Measurements from ENCODE around the gene NFS1.

Gene NFS1

GRCh38 chr20:35735826-35736470 lies 36.8 kb upstream of the NFS1 start:
- Histone ChIP-seq H2AFZ (ENCODE audit: low read depth, low read length) (no peak overlapping the region), H3K4me1 (ENCODE audit: insufficient read depth, low read length) (peaks cover 86% of the 10 kb centered on the region), H3K27me3 (ENCODE audit: insufficient read depth, low read length, poor library complexity) (no peaks in the 10 kb centered on the region), H3K27ac (ENCODE audit: low read length) (no peak overlapping the region), H3K79me2 (ENCODE audit: insufficient read depth, low read length) (peaks cover 100% of the 10 kb centered on the region), H3K4me2 (ENCODE audit: insufficient read depth, low read length) (peak overlapping the region; percentile 89), H3K4me3 (ENCODE audit: low read depth in 1 of 2, low read length in 2 of 2) (peak overlapping the region in 1 of 2 experiments; percentile 21; a peak in 1 of 4 replicates), H3K36me3 (ENCODE audit: insufficient read depth, low read length) (peaks cover 99% of the 10 kb centered on the region), H3K9ac (ENCODE audit: low read depth, low read length) (peak overlapping the region; percentile 13; the same call in 1 of the 2 replicates), H3K9me3 (ENCODE audit: insufficient read depth, low read length, severe bottlenecking) (no peaks in the 10 kb centered on the region), H4K20me1 (ENCODE audit: insufficient read depth, low read length) (peaks cover 96% of the 10 kb centered on the region)
- DNase-seq, result no peak
- ATAC-seq (ENCODE audit: insufficient read depth, low read depth), result 0 out of 3 replicates have a peak, but pooled peaks have one; percentile 44
- no peak for TF ChIP-seq EZH2 (IDR thresholded peaks at IDR 0.05; ENCODE audit: borderline replicate concordance, low read depth, low read length, severe bottlenecking)
- no peak for TF ChIP-seq CTCF (IDR thresholded peaks at IDR 0.05; ENCODE audit: borderline replicate concordance, extremely low read depth, low read length, poor library complexity, severe bottlenecking)

- Histone ChIP-seq H3K27me3 (ENCODE audit: insufficient read depth, low read length, poor library complexity) (no peaks in the 10 kb centered on the region), H2AFZ (ENCODE audit: low read depth, low read length) (no peak overlapping the region), H3K4me2 (ENCODE audit: insufficient read depth, low read length) (peak overlapping the region; percentile 89; the same call in 1 of the 2 replicates), H3K36me3 (ENCODE audit: insufficient read depth, low read length) (peaks cover 99% of the 10 kb centered on the region), H3K79me2 (ENCODE audit: insufficient read depth, low read length) (peaks cover 100% of the 10 kb centered on the region), H3K9ac (ENCODE audit: low read depth, low read length) (no peak overlapping the region), H3K4me1 (ENCODE audit: insufficient read depth, low read length) (peaks cover 80% of the 10 kb centered on the region), H3K9me3 (ENCODE audit: insufficient read depth, low read length, severe bottlenecking) (no peaks in the 10 kb centered on the region), H3K4me3 (ENCODE audit: low read depth in 1 of 2, low read length in 2 of 2) (no peak overlapping the region; a peak in 1 of 4 replicates), H4K20me1 (ENCODE audit: insufficient read depth, low read length) (peaks cover 96% of the 10 kb centered on the region), H3K27ac (ENCODE audit: low read length) (no peak overlapping the region)
- TF ChIP-seq EZH2 (IDR thresholded peaks at IDR 0.05; ENCODE audit: borderline replicate concordance, low read depth, low read length, severe bottlenecking), result no peak
- no peak for ATAC-seq (ENCODE audit: insufficient read depth, low read depth)
- no peak for DNase-seq
Observed at GRCh38 chr20:35734777-35735649, 35.9 kb upstream of the NFS1 start.

- H3K4me1 ChIP-seq (ENCODE audit: insufficient read depth, low read length), result peaks cover 78% of the 10 kb centered on the region
- no peak overlapping the region for H3K4me3 ChIP-seq (ENCODE audit: low read depth in 1 of 2, low read length in 2 of 2)
- H4K20me1 ChIP-seq (ENCODE audit: insufficient read depth, low read length), result peaks cover 96% of the 10 kb centered on the region
- H3K27ac ChIP-seq (ENCODE audit: low read length), result no peak overlapping the region
- peak overlapping the region; percentile 89; the same call in 1 of the 2 replicates for H3K4me2 ChIP-seq (ENCODE audit: insufficient read depth, low read length)
- TF ChIP-seq CTCF (IDR thresholded peaks at IDR 0.05; ENCODE audit: borderline replicate concordance, extremely low read depth, low read length, poor library complexity, severe bottlenecking) (no peak), EZH2 (IDR thresholded peaks at IDR 0.05; ENCODE audit: borderline replicate concordance, low read depth, low read length, severe bottlenecking) (no peak)
- no peak overlapping the region for H2AFZ ChIP-seq (ENCODE audit: low read depth, low read length)
- DNase-seq (no peak), ATAC-seq (ENCODE audit: insufficient read depth, low read depth) (no peak)
- no peak overlapping the region for H3K9ac ChIP-seq (ENCODE audit: low read depth, low read length)
- no peaks in the 10 kb centered on the region for H3K27me3 ChIP-seq (ENCODE audit: insufficient read depth, low read length, poor library complexity)
- peaks cover 100% of the 10 kb centered on the region for H3K79me2 ChIP-seq (ENCODE audit: insufficient read depth, low read length)
- peaks cover 99% of the 10 kb centered on the region for H3K36me3 ChIP-seq (ENCODE audit: insufficient read depth, low read length)
- H3K9me3 ChIP-seq (ENCODE audit: insufficient read depth, low read length, severe bottlenecking), result no peaks in the 10 kb centered on the region
Observed at GRCh38 chr20:35734374-35734773, 35.2 kb upstream of the NFS1 start.

- no peak overlapping the region for H3K27ac ChIP-seq (ENCODE audit: low read length)
- DNase-seq (no peak), ATAC-seq (ENCODE audit: insufficient read depth, low read depth) (no peak)
- H3K9ac ChIP-seq (ENCODE audit: low read depth, low read length), result no peak overlapping the region
- H3K79me2 ChIP-seq (ENCODE audit: insufficient read depth, low read length), result peaks cover 100% of the 10 kb centered on the region
- no peak for TF ChIP-seq EZH2 (IDR thresholded peaks at IDR 0.05; ENCODE audit: borderline replicate concordance, low read depth, low read length, severe bottlenecking)
- TF ChIP-seq CTCF (IDR thresholded peaks at IDR 0.05; ENCODE audit: borderline replicate concordance, extremely low read depth, low read length, poor library complexity, severe bottlenecking), result no peak
- peaks cover 100% of the 10 kb centered on the region for H3K36me3 ChIP-seq (ENCODE audit: insufficient read depth, low read length)
- peaks cover 62% of the 10 kb centered on the region for H3K4me1 ChIP-seq (ENCODE audit: insufficient read depth, low read length)
- no peak overlapping the region for H2AFZ ChIP-seq (ENCODE audit: low read depth, low read length)
- peaks cover 98% of the 10 kb centered on the region for H4K20me1 ChIP-seq (ENCODE audit: insufficient read depth, low read length)
- H3K4me2 ChIP-seq (ENCODE audit: insufficient read depth, low read length), result peak overlapping the region; percentile 89; the same call in 1 of the 2 replicates
- H3K27me3 ChIP-seq (ENCODE audit: insufficient read depth, low read length, poor library complexity), result no peaks in the 10 kb centered on the region
- H3K4me3 ChIP-seq (ENCODE audit: low read depth in 1 of 2, low read length in 2 of 2), result no peak overlapping the region
- no peaks in the 10 kb centered on the region for H3K9me3 ChIP-seq (ENCODE audit: insufficient read depth, low read length, severe bottlenecking)
Observed at GRCh38 chr20:35732644-35732982, 33.5 kb upstream of the NFS1 start.

Measured in DND-41 (cell line).